Iris pigment epithelial cell (primary cell): ENCODE measurements around the gene TAS1R3.

ENCODE experiments used
- DNase-seq: peaks from one replicate; pipeline ENCODE4 v3.0.0-alpha.2; 2011; ENCODE audit warnings: low read depth

Gene TAS1R3

DNA sequence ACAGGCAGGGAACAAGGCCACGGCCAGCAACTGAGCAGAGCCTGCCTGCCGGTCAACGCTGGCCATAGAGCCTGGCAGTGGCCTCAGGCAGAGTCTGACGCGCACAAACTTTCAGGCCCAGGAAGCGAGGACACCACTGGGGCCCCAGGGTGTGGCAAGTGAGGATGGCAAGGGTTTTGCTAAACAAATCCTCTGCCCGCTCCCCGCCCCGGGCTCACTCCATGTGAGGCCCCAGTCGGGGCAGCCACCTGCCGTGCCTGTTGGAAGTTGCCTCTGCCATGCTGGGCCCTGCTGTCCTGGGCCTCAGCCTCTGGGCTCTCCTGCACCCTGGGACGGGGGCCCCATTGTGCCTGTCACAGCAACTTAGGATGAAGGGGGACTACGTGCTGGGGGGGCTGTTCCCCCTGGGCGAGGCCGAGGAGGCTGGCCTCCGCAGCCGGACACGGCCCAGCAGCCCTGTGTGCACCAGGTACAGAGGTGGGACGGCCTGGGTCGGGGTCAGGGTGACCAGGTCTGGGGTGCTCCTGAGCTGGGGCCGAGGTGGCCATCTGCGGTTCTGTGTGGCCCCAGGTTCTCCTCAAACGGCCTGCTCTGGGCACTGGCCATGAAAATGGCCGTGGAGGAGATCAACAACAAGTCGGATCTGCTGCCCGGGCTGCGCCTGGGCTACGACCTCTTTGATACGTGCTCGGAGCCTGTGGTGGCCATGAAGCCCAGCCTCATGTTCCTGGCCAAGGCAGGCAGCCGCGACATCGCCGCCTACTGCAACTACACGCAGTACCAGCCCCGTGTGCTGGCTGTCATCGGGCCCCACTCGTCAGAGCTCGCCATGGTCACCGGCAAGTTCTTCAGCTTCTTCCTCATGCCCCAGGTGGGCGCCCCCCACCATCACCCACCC lies at the start of gene TAS1R3:
TSS of gene TAS1R3 (plus strand) at position 213 of the 898 bp plus-strand sequence. CDS start at position 279, 66 bp downstream.
- DNase-seq, result no peak

DNA sequence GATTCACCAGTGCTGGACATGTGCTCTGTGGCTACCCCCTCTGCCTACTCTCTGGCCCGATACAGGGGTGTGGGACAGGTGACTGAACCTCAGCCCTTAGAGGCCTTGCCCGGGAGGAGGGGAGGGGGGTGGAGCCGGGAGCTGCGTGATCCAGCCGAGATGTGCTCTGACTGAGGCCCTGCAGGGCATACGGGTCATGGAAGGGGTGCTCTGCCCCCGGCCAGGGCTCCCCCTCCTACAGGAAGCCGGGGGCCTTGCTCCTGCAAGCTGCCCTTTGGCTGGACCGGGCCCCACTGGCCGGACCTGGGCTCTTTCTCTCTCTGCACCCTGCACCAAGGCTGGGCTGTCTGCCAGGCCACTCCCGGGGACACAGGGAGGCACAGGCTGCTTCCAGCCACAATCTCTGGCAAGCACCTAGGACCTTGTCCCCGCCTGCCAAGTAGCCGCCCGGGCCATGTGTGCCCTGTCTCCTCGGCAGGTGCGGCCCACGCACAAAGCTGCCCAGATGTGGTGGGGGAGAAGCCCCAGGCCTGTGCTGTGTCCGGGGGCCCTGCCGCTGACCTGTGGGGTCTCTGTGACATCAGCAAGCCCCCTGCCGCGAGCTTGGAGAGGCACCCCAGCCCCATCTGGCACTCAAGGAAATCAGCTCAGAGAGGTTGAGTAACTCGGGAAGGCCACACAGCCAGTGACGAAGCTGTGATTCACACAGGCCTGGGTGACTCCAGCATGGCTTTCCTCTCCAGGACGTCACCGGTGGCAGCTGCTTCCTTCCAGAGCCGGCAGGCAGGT lies 49.4 kb upstream of the TAS1R3 start:
- DNase-seq, result peak; percentile 59

GRCh38 chr1:1282998-1283397 lies 48.1 kb upstream of the TAS1R3 start:
- DNase-seq, result peak; percentile 36

DNA sequence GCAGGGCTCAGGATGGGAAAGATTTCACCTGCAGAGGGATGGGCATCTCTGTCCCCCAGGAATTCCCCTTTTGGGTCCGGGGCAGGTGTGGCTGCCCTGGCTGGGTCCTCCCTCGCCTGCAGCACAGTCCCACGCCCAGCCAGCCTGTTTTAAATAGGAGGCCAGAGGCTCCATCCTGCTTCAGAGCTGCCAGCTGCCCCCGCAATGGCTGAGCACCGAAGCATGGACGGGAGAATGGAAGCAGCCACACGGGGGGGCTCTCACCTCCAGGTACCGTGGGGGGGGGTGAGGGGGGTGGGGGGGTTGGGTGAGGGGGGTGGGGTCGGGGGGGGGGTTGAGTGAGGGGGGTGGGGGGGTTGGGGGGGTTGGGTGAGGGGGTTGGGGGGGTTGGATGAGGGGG lies 47.3 kb upstream of the TAS1R3 start:
- no peak for DNase-seq

DNA sequence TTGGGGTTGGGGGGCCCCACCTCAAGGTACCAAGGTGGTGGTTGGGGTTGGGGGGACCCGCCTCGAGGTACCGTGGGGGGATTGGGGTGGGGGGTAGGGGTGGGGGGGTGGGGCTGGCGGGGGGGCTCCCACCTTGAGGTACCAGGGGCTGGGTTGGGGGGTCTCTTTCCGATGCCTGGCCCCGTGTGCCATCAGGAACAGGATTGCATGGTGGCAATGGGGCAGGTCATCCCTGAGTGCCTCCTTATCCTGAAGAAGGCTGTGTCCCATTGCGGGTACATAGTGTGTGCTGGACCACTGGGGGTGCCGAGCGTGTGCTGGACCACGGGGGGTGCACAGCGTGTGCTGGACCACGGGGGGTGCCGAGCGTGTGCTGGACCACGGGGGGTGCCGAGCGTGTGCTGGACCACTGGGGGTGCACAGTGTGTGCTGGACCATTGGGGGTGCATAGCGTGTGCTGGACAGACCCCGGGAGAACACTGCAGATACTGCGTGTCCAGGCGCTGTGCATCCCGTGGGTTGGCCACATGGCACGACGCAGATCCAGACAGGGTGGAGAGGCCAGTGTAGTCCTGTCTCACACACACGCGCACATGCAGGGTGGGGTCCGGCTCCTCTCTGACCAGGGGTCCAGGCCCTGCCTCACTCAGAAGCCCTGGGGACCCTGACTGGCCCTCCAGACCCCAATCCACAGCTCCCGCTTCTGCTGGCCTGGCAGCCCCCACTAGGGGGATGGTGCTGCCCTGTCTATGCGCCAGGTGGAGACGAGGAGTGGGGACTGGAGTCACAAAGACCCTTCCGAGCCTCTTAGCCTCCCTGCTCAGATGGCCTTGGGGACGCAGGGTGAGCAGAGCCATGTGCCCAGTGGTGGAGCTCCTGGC lies 46.6 kb upstream of the TAS1R3 start:
- DNase-seq, result no peak

GRCh38 chr1:1285102-1285571 lies 45.9 kb upstream of the TAS1R3 start:
- no peak for DNase-seq

DNA sequence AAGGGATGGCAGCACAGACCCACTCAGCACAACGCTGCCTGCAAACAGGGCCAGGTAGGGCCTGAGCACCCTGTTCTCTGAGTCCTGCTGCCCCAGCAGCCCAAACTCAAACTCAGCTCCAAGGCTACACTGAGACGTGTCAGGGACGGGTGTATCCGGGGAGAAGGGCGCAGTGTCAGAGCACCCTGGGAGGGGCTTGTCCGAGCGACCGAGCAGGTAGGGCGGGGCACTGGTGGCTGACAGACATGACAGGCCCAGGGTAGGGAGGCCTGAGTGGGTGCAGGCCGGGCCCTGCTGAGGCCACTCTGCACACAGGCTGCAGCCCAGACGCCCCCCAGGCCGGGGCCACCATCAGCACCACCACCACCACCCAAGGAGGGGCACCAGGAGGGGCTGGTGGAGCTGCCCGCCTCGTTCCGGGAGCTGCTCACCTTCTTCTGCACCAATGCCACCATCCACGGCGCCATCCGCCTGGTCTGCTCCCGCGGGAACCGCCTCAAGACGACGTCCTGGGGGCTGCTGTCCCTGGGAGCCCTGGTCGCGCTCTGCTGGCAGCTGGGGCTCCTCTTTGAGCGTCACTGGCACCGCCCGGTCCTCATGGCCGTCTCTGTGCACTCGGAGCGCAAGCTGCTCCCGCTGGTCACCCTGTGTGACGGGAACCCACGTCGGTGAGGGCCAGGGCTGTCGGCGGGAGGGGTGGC lies 45.3 kb upstream of the TAS1R3 start:
- DNase-seq, result no peak

DNA sequence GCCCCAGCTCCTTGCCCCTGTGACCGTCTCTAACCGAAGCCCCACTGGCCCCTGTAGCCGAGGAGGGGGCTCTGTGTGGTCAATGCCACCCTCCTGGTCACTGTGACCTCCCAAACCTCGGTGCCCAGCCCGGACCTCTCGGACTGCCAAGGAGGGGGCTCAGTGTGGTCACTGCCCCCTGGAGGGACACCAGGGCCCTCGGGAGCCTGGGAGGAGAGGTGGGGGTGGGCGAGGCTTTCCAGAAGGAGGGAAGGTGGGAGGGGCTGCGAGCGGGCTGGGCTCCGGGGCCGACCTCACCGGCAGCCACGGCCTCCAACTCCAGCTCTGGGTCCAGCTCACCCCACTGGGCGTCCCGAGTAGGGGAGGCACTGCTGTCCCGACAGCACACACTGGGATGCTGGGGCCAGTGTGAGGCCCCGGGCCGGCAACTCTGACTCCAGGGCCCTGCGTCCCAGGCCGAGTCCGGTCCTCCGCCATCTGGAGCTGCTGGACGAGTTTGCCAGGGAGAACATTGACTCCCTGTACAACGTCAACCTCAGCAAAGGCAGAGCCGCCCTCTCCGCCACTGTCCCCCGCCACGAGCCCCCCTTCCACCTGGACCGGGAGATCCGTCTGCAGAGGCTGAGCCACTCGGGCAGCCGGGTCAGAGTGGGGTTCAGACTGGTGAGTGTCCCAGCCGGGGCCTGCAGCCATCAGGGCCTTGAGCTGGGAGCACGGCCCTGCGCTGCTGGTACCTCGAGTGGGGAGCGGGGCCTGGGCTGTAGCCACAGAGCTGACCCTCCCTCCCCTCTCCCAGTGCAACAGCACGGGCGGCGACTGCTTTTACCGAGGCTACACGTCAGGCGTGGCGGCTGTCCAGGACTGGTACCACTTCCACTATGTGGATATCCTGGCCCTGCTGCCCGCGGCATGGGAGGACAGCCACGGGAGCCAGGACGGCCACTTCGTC lies 44.5 kb upstream of the TAS1R3 start:
- no peak for DNase-seq

DNA sequence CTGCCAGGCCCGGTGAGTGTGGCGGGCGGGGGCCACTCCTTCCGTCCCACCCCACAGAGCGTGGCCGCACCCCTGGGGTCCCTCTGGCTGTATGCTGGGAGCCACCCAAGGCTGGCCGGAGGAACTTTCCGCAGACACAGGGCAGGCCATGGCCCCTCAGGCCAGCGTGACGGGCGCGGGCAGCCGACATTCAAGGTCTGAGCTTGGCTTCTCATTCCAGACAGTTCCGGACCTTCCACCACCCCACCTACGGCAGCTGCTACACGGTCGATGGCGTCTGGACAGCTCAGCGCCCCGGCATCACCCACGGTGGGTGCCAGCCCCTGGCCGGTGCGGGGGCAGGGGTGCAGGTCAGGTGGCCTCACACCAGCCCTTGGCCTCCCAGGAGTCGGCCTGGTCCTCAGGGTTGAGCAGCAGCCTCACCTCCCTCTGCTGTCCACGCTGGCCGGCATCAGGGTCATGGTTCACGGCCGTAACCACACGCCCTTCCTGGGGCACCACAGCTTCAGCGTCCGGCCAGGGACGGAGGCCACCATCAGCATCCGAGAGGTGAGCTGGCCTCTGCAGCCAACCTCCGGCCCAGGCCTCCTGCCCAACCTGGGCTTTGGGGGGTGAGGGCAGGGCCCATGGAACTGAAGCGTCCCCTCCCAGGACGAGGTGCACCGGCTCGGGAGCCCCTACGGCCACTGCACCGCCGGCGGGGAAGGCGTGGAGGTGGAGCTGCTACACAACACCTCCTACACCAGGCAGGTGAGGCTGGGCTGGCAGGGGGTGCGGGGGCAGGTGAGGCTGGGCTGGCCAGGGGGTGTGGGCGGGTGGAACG lies 43.6 kb upstream of the TAS1R3 start:
- DNase-seq, result no peak

- DNase-seq, result peak; percentile 34
These were observed 40.8 kb upstream of the TAS1R3 start for GRCh38 chr1:1290238-1290731.

DNA sequence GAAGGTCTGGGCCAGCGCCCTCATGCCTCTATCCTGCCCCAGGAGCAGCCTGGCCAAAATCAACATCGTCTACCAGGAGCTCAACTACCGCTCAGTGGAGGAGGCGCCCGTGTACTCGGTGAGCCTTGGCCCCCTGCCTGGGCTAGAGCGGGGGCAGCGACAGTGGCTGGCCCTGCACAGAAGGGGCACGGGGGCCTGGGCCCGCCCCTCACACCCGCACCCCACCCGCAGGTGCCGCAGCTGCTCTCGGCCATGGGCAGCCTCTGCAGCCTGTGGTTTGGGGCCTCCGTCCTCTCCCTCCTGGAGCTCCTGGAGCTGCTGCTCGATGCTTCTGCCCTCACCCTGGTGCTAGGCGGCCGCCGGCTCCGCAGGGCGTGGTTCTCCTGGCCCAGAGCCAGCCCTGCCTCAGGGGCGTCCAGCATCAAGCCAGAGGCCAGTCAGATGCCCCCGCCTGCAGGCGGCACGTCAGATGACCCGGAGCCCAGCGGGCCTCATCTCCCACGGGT lies 40.0 kb upstream of the TAS1R3 start:
- DNase-seq, result no peak

DNA sequence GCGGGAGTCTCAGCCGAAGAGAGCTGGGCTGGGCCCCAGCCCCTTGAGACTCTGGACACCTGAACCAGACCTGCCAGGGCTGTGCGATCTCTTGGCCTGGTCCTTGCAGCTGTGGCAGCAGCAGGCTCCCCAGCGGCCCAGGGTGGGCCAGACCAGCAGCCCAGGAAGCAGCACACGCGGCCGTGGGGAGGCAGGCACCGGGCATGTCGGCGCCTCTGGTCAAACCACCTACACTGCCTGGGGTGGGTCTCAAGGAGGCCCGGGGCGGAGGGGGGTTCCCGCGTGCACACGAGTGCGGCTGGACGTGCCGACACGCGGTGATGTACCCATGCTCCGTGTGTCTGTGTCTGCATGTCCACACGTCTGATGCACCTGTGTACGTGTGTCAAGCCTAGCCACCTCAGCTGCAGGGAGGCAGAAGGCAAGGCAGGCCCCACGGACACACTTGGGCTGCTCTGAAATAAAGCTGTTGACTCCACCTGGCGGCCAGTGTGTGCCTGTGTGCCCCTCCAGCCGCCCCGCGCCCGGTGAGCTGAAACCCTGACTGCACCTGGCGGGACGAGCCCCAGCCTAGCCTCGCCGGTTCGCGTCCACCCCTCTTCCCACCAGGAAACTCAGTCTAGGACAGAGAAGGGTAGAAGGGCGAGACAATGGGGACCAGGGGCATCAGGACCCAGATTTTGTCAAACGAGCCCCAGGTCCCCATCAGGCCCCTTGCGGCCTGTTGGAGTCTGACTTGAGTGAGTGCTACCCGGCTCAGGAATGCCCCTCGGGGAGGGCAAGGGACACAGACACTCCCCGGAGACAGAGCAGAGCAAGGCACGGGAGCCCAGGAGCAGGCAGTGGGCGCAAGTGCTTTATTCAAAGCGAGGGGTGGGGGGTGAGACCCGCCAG lies 39.3 kb upstream of the TAS1R3 start:
- DNase-seq, result peak; percentile 51

GRCh38 chr1:1292442-1292779 lies 38.7 kb upstream of the TAS1R3 start:
- DNase-seq, result no peak

DNA sequence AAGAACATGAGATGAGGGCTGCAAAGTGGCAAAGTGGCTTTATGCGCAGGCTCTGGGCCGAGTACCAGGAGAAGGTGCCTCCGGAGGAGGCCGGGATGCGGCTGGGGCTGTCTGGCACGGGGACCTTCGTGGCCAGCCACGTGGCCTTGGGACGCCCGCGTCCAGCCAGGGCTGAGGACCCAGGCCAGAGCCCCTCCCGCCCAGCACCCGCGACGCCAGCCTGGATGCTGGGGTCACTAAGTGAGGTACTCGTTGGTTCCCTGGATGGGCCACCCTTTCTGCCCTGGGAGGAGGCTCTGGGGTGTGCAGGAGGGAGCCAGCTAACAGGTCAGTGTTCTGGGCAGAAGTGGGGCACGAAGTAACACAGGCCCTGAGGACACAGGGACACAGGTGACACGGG lies 38.2 kb upstream of the TAS1R3 start:
- DNase-seq, result no peak

- no peak for DNase-seq
These were observed 37.5 kb upstream of the TAS1R3 start for GRCh38 chr1:1293263-1294249.

DNA sequence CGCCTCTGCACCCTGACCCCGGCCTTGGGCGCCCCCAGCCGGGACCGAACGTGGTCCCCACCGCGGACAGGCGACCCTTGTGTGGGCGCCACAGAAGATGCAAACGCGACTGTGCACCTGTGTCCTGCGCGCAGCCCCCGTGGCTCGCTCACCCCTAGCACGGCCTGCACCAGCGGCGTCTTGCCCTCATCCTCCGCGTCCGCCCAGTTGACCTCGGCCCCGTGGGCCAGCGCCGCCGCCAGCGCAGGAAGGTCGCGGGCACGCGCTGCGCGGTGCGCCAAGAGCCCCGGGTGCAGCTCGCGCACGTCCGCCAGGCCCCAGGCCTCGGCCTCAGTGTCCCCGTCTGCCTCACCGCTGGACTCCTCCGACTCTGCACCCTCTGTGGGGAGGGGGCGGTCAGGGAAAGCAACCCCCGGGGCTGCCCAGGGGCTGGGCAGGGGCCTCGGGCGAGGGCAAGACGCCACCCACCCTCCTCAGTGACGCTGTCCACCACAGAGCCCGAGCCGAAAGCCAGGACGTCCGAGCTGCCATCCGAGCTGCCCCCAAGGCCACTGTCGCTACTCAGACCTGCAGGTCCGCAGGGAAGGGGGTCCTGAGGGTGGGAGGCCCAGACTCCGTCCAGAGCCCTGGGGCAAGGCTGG lies 36.7 kb upstream of the TAS1R3 start:
- DNase-seq, result no peak
